ENCODE results near the gene KCNQ1OT1. TPM values are rescaled to one million over a fixed set of nuclear protein-coding genes. Genes with fewer than 3 reads are reported as not detected.

The KCNQ1OT1 gene
- total RNA-seq, 4 donors from 2014 or later = 0.66 to 2.5 (median 1.3) TPM

DNA sequence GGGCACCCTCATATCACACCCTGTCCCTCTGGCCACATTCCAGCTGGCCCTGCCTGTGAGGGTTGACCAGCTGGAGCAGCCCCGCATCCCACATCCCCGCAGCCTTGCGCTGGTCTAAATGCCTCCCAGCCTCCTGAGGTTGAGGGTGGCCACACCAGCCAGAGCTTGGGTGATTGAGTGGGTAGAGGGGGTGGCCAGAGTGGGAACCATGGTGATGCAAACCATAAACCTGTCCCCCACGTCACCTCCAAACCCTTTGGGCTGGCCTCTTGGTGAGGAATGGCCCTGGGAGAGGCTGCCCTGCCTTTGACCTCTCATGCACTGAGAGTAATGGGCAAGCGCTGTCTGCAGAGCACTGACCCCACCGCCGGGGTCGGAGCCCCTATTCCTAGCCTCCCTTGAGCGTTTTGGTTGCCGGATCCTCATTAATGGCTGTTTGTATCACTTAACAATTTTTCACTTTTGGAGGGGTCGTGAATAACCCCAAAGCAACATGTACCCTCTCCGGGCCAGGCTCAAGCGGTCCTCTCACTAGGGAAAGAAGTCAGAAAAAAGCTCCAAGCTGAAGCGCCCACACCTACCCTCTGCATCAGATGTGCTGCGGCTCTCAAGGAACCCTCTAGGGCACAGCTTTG, 16.0 kb upstream of the KCNQ1OT1 start:
- Histone ChIP-seq H3K36me3 (no peaks in the 10 kb centered on the region), H3K27ac (replicated peaks in 1 of 4) (no peak overlapping the region), H3K4me3 (no peak overlapping the region), H3K9me3 (no peaks in the 10 kb centered on the region), H3K27me3 (no peaks in the 10 kb centered on the region), H3K4me1 (no peaks in the 10 kb centered on the region)
- DNase-seq (ENCODE audit: extremely low spot score) = no peak
- WGBS = 93% methylated on average over 14 of the region's 15 CpGs
- TF ChIP-seq EP300 (IDR thresholded peaks at IDR 0.05) (no peak), POLR2AphosphoS5 (IDR thresholded peaks at IDR 0.05) (no peak), POLR2A (IDR thresholded peaks at IDR 0.05; ENCODE audit: low read depth) (no peak), CTCF (IDR thresholded peaks at IDR 0.05) (no peak)
- intact Hi-C loops (cut with DNase I) = no loop called here

GRCh38 chr11:2714871-2715270, 15.1 kb upstream of the KCNQ1OT1 start:
- Histone ChIP-seq H3K4me1 (peaks cover 0 to 2% (median 1%) of the 10 kb centered on the region in 4 donors), H3K36me3 (no peaks in the 10 kb centered on the region), H3K4me3 (no peak overlapping the region), H3K9me3 (no peaks in the 10 kb centered on the region), H3K27me3 (no peaks in the 10 kb centered on the region), H3K27ac (replicated peaks in 1 of 4) (no peak overlapping the region)
- WGBS = 92% methylated on average over 2 of the region's 7 CpGs
- no peak for TF ChIP-seq EP300 (IDR thresholded peaks at IDR 0.05)
- no peak for TF ChIP-seq CTCF (IDR thresholded peaks at IDR 0.05)
- TF ChIP-seq POLR2A (IDR thresholded peaks at IDR 0.05; ENCODE audit: low read depth) = no peak
- TF ChIP-seq POLR2AphosphoS5 (IDR thresholded peaks at IDR 0.05) = no peak
- intact Hi-C loops (cut with DNase I) = no loop called here
- DNase-seq (ENCODE audit: extremely low spot score) = no peak

GRCh38 chr11:2714463-2714800, 14.6 kb upstream of the KCNQ1OT1 start:
- Histone ChIP-seq H3K4me1 (peaks cover 0 to 6% (median 6%) of the 10 kb centered on the region in 4 donors), H3K27ac (replicated peaks in 1 of 4) (no peak overlapping the region), H3K36me3 (no peaks in the 10 kb centered on the region), H3K4me3 (no peak overlapping the region), H3K27me3 (no peaks in the 10 kb centered on the region), H3K9me3 (no peaks in the 10 kb centered on the region)
- intact Hi-C loops (cut with DNase I) = no loop called here
- WGBS = 93% methylated on average over 6 of the region's 9 CpGs
- no peak for TF ChIP-seq EP300 (IDR thresholded peaks at IDR 0.05)
- TF ChIP-seq POLR2AphosphoS5 (IDR thresholded peaks at IDR 0.05) = no peak
- no peak for TF ChIP-seq CTCF (IDR thresholded peaks at IDR 0.05)
- no peak for TF ChIP-seq POLR2A (IDR thresholded peaks at IDR 0.05; ENCODE audit: low read depth)
- no peak for DNase-seq (ENCODE audit: extremely low spot score)

DNA sequence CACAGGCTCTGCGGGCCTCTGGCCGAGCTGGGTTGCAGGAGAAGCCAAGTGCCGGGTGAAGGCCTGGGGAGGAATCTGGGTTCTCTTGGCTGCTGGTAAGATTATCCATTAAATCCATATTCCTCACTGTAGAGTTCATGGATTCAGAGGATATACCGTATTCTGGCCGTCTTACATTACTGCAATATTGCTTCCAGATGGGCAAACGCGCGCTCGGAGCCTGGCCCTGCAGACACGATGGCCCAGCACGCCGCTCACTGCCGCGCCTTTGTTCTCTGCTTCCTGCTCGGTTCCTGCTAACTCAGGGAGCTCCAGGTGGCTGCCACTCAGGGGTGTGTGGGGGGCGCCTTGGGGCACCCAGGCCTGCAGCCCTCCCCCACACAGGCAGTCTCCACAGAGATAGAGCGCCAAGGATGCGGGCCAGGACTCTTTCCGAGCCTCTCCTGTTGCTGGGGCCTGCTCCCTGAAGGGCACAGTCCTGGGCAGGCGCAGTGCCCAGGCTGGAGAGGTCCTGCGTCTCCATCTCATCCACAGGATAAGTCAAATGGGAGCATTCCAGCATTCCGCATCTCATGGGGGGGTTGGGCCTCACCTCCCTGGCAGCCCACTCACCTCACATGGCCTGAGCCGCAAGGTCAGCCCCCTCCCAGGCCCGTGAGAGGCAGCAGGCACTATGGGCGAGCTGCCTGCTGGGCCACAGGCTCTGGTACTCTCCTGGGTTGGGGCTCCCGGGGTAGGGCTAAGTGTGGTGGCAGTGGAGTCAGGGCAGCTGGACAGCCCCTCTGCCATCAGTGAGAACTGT, 14.1 kb upstream of the KCNQ1OT1 start:
- no peak for DNase-seq (ENCODE audit: extremely low spot score)

More for the DNA sequence above, 14.1 kb upstream of the KCNQ1OT1 start:
- no peak for TF ChIP-seq EP300 (IDR thresholded peaks at IDR 0.05)
- no peak for TF ChIP-seq CTCF (IDR thresholded peaks at IDR 0.05)
- no peak for TF ChIP-seq POLR2AphosphoS5 (IDR thresholded peaks at IDR 0.05)
- TF ChIP-seq POLR2A (IDR thresholded peaks at IDR 0.05; ENCODE audit: low read depth) = no peak
- no peak overlapping the region for H3K27ac ChIP-seq (replicated peaks in 1 of 4)
- H3K4me1 ChIP-seq = peaks cover 3 to 12% (median 11%) of the 10 kb centered on the region in 4 donors
- intact Hi-C loops (cut with DNase I) = no loop called here
- 90% methylated on average over 17 of the region's 26 CpGs for WGBS
- H3K27me3 ChIP-seq = no peaks in the 10 kb centered on the region
- no peaks in the 10 kb centered on the region for H3K9me3 ChIP-seq
- H3K36me3 ChIP-seq = no peaks in the 10 kb centered on the region
- no peak overlapping the region for H3K4me3 ChIP-seq
